Measurements from ENCODE around the gene NFAM1.

NFAM1 gene

DNA sequence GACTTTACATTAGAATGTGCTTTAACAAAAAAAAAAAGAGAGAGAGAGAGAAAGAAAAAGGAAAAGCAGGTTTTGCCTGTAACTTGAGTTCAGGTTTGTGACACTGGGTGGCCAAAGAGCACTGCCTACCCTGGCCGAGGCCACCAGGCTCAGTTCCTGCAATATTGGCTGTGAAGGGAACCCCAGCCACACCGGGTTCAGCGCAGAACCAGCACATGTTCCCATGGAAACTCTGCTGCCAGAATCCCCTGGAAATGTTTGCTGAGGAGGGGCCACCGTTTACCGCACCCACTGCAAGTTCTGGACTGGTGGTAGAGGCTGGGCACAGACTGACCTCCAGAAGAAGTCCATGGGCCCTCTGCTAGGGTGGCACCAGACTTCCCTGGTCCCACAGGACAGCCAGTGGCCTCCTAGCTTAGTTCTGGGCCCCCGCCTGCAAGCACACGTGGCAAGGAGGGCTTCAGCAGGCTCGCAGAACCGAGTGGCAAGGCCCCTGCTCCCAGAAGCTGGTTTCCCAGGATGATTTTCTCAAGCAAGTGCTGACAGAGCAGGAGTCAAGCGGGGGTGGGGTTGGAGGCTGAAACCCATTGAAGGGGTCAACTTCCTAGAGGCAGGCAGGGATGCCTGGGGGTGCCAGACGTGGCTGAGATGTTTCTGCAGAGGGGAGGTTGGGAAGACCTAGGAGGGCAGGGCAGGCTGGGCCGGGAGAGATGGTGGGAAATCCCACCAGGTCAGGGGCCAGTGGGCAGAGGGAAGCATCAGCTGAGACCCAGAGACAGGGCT is 51.2 kb downstream of the NFAM1 start:
- no peak for DNase-seq

- no peak for DNase-seq
These were observed 52.2 kb downstream of the NFAM1 start for GRCh38 chr22:42379966-42380537.

DNA sequence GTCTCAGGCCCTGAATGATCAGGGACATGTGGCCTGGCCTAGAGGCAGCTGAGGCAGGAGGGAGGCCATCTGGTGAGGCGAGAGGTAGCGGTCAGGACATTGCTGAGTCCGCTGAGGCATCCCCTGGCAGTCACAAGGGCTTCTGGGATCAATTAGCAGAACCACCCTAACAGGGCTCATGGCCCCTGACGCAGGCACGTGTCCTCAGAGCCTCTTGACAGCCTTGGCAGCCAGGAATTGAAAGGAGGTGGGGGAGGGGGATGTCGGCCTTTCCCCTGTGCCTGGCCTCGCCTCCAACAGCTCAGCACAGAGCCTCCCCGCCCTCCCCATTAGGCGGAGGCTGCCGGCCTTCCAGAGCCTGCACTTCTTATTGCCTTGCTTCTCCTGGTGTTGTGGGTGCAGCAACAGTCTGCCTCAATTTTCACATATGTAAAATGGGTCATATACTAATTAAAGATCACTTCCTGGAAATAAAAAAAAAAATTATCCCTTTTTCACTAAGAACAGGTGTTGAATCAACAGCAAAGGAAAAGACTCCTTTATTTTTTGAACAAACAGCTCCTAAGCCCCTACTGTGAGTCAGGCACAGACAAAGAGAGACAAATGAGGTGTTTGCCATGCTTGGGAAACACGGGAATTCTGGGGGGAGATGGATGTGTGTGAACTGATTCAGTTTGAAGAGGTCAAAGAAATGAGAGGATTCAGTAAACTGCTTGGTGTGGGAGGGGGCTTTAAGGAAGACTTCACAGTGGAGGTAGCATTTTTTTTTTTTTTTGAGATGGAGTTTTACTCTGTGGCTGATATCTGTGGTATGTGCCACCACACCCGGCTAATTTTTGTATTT is 55.3 kb downstream of the NFAM1 start:
- DNase-seq = peak; percentile 78

DNA sequence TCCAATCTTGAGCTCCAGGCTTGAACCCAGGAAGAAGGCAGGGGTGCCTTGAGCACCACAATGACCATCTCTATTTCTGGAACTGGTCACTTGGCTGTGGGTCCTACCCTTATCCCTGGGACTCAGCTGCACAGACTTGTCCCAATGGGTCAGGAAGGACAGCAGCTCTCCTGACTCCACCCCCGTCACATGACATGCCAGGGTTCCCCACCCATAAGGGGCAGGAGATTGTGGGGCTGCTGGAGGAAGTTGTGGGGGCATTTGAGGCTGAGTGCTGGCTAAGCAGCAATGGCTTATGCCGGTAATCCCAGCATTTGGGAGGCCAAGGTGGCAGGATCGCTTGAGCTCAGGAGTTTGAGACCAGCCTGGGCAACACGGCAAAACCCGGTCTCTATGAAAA is 56.2 kb downstream of the NFAM1 start:
- DNase-seq = no peak

- no peak for DNase-seq
These were observed 59.2 kb downstream of the NFAM1 start for GRCh38 chr22:42372976-42373375.

GRCh38 chr22:42371501-42371900 is 60.7 kb downstream of the NFAM1 start:
- DNase-seq = no peak

DNA sequence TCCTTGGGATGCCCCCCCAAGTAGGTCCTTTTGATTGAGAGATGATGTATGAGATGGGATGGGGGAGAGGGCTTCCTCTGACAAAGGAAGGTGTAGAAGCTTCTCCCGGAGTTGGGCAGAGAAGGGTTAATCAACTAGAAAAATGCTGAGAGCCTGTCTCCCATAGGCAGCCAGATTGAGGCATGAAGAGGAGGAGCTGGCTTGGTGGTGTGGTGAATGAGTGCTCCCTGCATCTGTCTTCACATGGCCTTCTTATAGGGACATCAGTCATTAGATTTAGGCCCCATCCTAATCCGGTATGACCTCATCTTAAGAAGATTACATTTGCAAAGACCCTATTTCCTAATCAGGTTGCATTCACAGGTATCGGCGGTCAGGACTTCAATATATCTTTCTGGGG is 61.1 kb downstream of the NFAM1 start:
- DNase-seq = no peak

DNA sequence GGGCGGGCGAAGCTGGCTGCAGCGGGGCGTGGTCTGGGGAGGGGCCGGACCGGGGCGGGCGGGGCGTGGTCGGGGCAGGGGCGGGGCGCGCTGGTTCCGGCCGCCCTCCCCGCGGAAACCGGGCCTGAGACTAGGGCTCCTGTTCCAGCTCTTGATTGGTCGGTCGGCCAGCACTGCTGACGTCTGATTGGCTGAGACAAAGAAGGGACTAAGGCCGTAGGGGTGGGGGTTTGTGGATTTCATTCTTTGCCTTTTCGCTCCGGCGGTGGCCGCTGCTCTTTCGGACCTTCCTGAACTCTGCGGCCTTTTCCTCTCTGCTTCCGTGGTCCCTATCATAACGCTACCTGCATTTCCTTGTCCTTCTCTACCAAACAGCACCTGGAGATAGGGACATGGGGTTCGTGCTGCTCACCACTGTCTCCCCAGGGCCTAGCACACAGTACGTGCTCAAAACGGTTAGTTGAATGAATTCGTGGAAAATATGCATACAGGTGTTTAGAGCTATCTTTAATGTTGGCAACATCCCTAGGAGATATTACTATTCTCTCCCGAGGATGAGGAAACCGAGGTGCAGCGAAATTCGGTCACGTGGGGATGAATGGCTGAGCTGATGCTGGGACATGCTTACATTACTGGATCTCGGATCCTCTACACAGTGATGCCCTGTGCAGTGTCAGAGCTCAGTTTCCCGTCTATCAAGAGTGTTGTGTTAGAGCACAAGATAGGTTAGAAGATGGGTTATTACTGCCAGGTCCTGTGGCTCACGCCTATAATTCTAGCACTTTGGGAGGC is 62.8 kb downstream of the NFAM1 start:
- DNase-seq = peak; percentile 76

DNA sequence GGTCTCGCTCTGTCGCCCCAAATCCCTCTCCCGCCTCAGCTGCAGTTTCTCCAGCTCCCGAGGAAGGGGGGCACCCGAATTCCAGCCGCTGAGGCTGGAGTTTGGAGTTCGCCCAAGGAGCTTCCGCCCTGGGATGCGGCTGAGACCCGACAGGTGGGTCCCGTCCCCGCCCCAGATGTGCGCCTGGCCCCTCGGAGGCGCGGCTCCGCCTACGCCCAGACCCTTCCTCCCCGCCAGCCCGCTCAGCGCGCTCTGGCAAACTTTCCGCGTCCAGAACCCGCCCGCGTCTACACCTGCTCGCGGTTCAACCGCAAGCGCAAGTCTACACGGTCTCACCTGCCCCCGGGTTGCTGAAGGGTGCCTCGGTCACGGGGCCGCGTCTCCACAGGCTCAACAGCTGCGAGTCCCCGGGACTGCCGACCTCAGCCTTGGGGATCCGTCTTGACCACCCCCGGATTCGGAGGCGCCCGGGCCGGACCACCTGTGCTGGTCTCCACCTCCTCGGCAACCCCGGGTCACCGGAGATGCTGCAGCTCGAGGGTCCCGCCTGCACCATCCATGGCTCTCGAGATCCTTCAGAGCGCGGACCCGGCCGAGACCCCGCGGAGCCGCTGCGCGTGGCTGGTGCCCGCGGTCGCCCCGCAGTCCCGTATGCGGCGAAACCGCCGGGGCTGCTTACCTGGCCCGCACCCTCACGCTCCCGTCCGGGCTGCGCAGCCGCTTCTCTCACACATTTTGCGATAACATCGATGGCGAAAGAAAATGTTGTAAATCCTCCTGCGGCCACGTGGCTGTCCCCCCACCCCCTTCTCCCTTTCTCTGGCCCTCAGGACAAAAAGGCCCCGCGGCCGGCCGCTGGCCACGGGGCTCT is 63.6 kb downstream of the NFAM1 start:
- no peak for DNase-seq

DNA sequence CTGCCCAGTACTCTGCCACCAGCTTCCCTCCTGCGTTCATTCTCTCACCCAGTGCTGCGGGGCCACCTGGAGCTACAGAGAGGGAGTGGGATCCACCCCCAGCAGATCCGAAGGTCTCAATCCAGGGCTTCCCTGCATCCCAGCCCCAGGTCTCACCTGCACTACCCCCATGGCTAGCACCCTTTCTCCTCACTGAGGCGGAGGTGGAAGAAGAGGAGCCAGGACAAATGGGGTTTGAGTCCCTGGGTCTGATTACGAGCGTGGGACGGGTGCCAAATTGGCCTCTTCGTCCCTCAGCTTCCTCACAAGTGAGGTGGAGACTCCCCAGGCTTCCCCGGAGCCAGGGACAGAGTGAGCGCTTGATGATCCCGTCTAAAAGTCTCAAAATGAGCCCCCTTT is 64.2 kb downstream of the NFAM1 start:
- no peak for DNase-seq

DNA sequence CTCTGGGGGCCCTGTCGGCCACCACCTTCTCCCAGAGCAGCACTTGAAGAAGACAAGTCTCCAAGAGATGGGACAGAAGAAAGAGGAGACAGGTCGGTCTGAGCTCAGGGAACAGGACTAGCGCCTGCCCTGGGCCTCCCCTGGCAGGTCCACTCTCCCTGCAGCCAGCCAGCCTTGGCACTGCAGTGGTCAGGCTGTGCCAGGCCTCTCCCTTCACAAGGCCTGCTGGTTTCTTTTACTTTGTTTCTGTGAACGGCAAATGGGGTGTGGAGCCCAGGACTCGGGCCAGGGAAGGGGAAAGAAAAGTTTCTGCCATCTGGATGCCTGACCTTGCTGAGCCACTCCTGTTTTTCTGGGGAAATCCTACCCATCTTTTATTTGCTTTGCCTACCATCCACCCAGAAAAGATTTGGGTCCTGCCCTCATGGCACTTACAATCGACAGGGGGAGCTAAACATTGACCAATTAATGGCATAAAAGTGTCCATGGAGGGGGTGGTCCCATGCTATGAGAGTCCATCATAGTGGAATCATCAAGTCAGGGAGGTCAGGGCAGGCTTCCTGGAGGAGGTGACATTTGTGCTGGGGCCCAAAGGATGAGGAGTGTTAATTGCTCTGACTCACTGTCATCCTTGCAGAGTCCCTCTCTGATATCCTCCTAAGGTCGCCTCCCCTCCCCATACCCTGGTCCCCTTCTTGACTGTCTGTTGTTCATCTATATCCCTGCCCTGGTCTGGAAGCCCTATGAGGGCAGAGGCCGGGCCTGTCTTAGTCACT is 65.2 kb downstream of the NFAM1 start:
- no peak for DNase-seq

DNA sequence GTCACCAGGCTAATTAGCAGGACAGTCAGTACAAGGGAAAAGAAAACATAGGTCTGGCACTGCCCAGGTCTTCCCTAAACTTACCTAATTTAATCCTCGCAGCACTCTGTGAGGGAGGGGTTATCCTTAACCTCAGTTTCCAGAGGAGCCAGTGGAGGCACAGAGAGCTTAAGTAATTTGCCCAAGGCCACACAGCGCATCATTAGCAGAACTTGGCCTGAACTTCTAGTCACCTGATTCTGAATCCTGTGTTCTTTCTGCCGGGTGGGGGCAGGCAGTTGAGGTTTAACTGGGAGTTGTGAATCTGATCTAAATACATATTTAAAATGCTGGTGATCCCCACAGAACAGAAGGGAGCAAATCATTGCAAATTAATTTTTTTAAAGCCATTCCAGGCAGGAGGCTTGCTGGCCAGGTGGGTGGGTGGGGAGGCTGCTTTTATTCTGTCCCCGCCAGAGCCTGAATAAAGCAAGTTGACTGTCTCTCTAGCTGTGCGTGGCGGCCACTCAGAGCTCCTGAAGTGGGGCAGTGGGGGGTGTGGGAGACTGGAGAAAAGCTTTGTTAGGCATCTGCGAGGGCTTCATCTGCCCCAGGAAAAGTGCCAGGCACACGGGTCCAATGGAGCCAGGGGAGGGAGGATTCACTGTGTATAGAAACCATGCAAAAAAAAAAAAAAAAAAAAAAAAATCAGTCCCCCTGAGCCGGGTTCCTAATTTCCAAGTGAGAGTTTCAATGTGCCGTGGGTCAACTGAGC is 66.1 kb downstream of the NFAM1 start:
- no peak for DNase-seq

- DNase-seq = no peak
These were observed 66.9 kb downstream of the NFAM1 start for GRCh38 chr22:42365111-42365865.

GRCh38 chr22:42364604-42365110 is 67.5 kb downstream of the NFAM1 start:
- no peak for DNase-seq

GRCh38 chr22:42363892-42364291 is 68.3 kb downstream of the NFAM1 start:
- no peak for DNase-seq

DNA sequence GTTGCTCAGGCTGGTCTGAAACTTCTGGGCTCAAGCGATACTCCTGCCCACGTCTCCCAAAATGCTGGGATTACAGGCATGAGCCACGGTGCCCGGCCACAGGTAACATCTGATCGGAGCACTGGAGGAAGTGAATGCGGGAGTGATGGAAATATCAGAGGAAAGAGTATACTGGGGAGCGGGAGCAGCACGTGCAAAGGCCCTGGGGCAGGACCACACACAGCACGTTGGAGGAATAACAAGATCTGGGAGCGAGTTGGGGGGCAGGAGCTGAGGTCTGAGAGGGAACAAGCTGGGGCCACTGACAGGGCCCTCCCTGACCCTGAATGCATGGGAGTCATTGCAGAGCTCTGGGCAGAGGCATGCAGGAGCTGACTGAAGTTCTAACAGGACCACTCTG is 70.7 kb downstream of the NFAM1 start:
- DNase-seq = no peak

- DNase-seq = no peak
These were observed 71.9 kb downstream of the NFAM1 start for GRCh38 chr22:42360348-42360747.

DNA sequence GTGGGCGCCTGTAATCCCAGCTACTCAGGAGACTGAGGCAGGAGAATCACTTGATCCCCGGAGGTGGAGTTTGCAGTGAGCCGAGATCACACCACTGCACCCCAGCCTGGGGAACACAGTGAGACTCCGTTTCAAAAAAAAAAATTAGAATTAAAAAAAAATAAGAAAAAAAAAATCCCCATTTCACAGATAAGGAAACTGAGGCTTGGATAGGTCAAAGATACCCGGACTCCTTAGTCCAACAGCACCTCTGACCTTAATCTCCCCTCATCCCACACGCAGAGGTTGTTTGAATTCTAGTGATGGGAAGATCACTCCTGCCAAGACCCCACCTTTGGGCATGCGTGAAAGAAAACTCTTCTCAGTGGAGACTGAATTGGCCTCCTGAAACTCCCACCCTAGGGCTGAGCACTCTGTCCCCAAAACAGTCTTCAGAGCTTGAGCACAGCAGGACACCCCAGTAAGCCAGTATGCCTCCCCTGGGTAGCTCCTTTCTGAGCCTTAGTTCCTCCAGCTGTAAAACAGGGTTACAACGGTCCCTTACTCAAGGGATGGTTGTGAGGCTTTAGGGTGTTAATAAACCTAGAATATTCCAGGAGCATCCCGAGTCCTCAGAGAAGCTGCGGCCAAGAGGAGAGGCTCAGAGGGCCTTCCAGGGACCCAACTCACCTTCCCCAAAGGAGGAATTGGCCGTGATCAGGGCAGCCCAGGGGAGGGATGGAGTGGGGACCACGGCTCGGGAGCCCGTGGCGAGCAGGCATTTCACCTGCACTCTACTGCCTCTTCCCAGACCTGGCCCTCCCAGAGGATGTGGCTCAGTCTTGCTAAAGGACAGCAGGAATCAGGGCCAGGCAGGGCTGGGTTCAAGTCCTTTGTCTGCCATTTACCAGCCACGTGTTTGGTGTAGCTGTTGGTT is 73.3 kb downstream of the NFAM1 start:
- no peak for DNase-seq

All from SHP77 treated with DMSO at 0.1 percent for 48 hours (cell line).